Esophagus squamous epithelium (tissue), 5 donors: ENCODE data around the gene TMEM129. TPM values are rescaled to one million over a fixed set of nuclear protein-coding genes. Genes with fewer than 3 reads are reported as not detected.

ENCODE experiments used
- DNase-seq: peaks from one replicate; lab custom pipeline; 2025; lab: John Stamatoyannopoulos, UW
- H3K27ac ChIP-seq, 4 donors: fragments of 200-600 bp; sonication (generic); one replicate each; pipeline ENCODE4 v1.5.1; 2016 to 2019; ENCODE audit warnings: mild to moderate bottlenecking in 1 of 4
- H3K27me3 ChIP-seq, 4 donors: fragments of 200-600 bp; sonication (generic); 1 replicate in 3 of 4; 2 replicates in 1 of 4; pipeline versions ENCODE4 v1.5.1 to v1.6.0; 2017 to 2021; ENCODE audit warnings: antibody characterized with exemption in 1 of 4
- H3K36me3 ChIP-seq, 3 donors: fragments of 200-600 bp; sonication (generic); one replicate each; pipeline ENCODE4 v1.5.1; 2016 to 2019
- H3K4me1 ChIP-seq, 3 donors: fragments of 200-600 bp; sonication (generic); one replicate each; pipeline ENCODE4 v1.5.1; 2017 to 2019
- H3K4me3 ChIP-seq, 4 donors: fragments of 200-600 bp; sonication (generic); 1 replicate in 3 of 4; 2 replicates in 1 of 4; pipeline ENCODE4 v1.5.1; 2016 to 2019; ENCODE audit warnings: mild to moderate bottlenecking in 2 of 4, moderate library complexity in 1 of 4
- H3K9me3 ChIP-seq, 3 donors: fragments of 200-600 bp; sonication (generic); one replicate each; pipeline ENCODE4 v1.5.1; 2016 to 2019
- CTCF ChIP-seq, 6 experiments: fragments of 450-650 bp in 4 of 6; fragments of 200-600 bp in 2 of 6; sonication (generic) in 2 of 6; IDR thresholded peaks; one replicate each; pipeline ENCODE4 v1.5.1; 2016 to 2019; ENCODE audit warnings: antibody characterized with exemption in 6 of 6, mild to moderate bottlenecking in 4 of 6, moderate library complexity in 4 of 6
- POLR2A ChIP-seq, 4 donors: fragments of 450-650 bp; IDR thresholded peaks; one replicate each; pipeline ENCODE4 v1.6.1; 2017; ENCODE audit warnings: antibody characterized with exemption in 4 of 4, mild to moderate bottlenecking in 4 of 4, moderate library complexity in 3 of 4
- WGBS, 2 donors: methylation state at CpG; one replicate each; pipeline ENCODE4 v1.1.5; 2018; 5-methylcytosine and 5-hydroxymethylcytosine counted together
- intact Hi-C: fragments of 100-400 bp; cut with DNase I; formaldehyde crosslinking; loops from one replicate; pipeline ENCODE4 v1.15.0; 2022
- total RNA-seq, 4 donors: library from RNA; depleted of rRNA; stranded (reverse); fragments of >200 nt; gene quantifications; one replicate each; pipeline ENCODE4 v1.1.0, GENCODE V29; 2016
- donor health status: DM: yes; HTN: yes; CAD: no.

Gene TMEM129
- total RNA-seq, 4 donors from 2014 or later = 30.4 to 47.5 (median 38.3) TPM

GRCh38 chr4:1683261-1683735 lies 37.8 kb downstream of the TMEM129 start:
- Histone ChIP-seq H3K4me1 (peaks cover 11 to 25% (median 14%) of the 10 kb centered on the region in 3 donors), H3K9me3 (no peaks in the 10 kb centered on the region), H3K27me3 (no peaks in the 10 kb centered on the region), H3K36me3 (no peaks in the 10 kb centered on the region), H3K4me3 (peak overlapping the region; percentile 55 to 78 (median 66)), H3K27ac (peak overlapping the region; percentile 70 to 92 (median 81))
- DNase-seq = no peak
- TF ChIP-seq CTCF (IDR thresholded peaks at IDR 0.05) (no peak), POLR2A (IDR thresholded peaks at IDR 0.05) (no peak)
- intact Hi-C loops = no loop called here
- WGBS, 2 donors = 4 to 5% methylated on average over 12 to 13 of the region's 13 CpGs

- TF ChIP-seq CTCF (IDR thresholded peaks at IDR 0.05) (no peak), POLR2A (IDR thresholded peaks at IDR 0.05) (no peak)
- no peaks in the 10 kb centered on the region for H3K9me3 ChIP-seq
- peak overlapping the region in 3 of 4 donors; percentile 72 to 92 (median 90) for H3K27ac ChIP-seq
- DNase-seq = no peak
- intact Hi-C loops = no loop called here
- whole genome bisulfite sequencing, 2 donors = 85 to 88% methylated on average over 13 of the region's 13 CpGs
- no peaks in the 10 kb centered on the region for H3K36me3 ChIP-seq
- H3K27me3 ChIP-seq = no peaks in the 10 kb centered on the region
- peak overlapping the region in 2 of 4 donors; percentile 75 to 78 for H3K4me3 ChIP-seq
- H3K4me1 ChIP-seq = peaks cover 11 to 25% (median 14%) of the 10 kb centered on the region in 3 donors
These were observed 38.3 kb downstream of the TMEM129 start for GRCh38 chr4:1682860-1683259.

GRCh38 chr4:1678244-1678643 lies 42.9 kb downstream of the TMEM129 start:
- no peak for DNase-seq
- no peak overlapping the region for H3K27ac ChIP-seq
- H3K4me1 ChIP-seq = peaks cover 0 to 6% (median 4%) of the 10 kb centered on the region in 3 donors
- no peak for TF ChIP-seq CTCF (IDR thresholded peaks at IDR 0.05)
- 69 to 76% methylated on average over 4 to 5 of the region's 5 CpGs for WGBS, 2 donors
- H3K9me3 ChIP-seq = no peaks in the 10 kb centered on the region
- no peaks in the 10 kb centered on the region for H3K36me3 ChIP-seq
- intact Hi-C loops = no loop called here
- no peaks in the 10 kb centered on the region for H3K27me3 ChIP-seq
- H3K4me3 ChIP-seq = no peak overlapping the region

- H3K27ac ChIP-seq = no peak overlapping the region
- no peak overlapping the region for H3K4me3 ChIP-seq
- no peak for DNase-seq
- H3K4me1 ChIP-seq = no peaks in the 10 kb centered on the region
- H3K36me3 ChIP-seq = no peaks in the 10 kb centered on the region
- no peaks in the 10 kb centered on the region for H3K9me3 ChIP-seq
- 78 to 80% methylated on average over 20 to 25 of the region's 25 CpGs for WGBS, 2 donors
- TF ChIP-seq POLR2A (IDR thresholded peaks at IDR 0.05) (no peak), CTCF (IDR thresholded peaks at IDR 0.05) (no peak)
- intact Hi-C loops = no loop called here
- no peaks in the 10 kb centered on the region for H3K27me3 ChIP-seq
These were observed 44.3 kb downstream of the TMEM129 start for GRCh38 chr4:1676605-1677525.

- TF ChIP-seq CTCF (IDR thresholded peaks at IDR 0.05) (no peak), POLR2A (IDR thresholded peaks at IDR 0.05) (no peak)
- no peak overlapping the region for H3K4me3 ChIP-seq
- H3K36me3 ChIP-seq = no peaks in the 10 kb centered on the region
- 99 to 100% methylated on average over 1 to 7 of the region's 10 CpGs for WGBS, 2 donors
- intact Hi-C loops = no loop called here
- H3K27ac ChIP-seq = no peak overlapping the region
- no peaks in the 10 kb centered on the region for H3K9me3 ChIP-seq
- H3K27me3 ChIP-seq = no peaks in the 10 kb centered on the region
- no peaks in the 10 kb centered on the region for H3K4me1 ChIP-seq
- no peak for DNase-seq
These were observed 45.4 kb downstream of the TMEM129 start for GRCh38 chr4:1675802-1676137.
